GM21367 (cell line): ENCODE results near the gene IL12RB1.

ENCODE experiments used
- ATAC-seq: cut with Tn5 transposase; IDR thresholded peaks from one replicate; pipeline ENCODE4 v1.9.1; 2021; ENCODE audit not compliant: unreplicated experiment

IL12RB1 gene

DNA sequence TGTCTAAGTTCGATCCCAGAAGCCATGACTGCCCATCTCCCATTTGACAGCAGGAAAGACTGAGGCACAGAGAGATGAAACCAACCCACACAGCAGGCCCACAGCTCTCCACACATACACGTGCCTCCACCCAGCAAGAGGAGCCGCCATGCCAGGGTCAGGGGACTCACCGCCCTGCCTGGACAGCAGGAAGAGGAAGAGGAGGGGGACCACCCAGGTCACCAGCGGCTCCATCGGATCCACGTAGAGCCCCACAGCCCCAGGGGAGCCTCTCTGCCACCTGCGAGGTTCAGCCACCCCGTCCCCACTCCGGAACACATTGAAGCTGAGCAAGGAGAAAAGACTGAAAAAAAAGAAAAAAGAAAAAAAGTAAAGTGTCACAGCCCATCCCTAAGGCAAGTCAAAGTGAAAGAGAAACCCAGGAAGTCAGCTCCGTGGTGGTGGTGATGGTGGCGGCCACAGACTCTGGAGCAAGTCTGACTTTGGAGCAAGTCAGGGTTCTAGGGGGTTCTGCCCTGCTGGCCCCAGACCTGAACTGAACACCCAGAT lies at the start of gene IL12RB1:
Gene IL12RB1, minus strand, starts transcription at position 345 of the 549 bp plus-strand sequence. Its CDS starts 111 bp downstream, at position 234.
- ATAC-seq = no peak

DNA sequence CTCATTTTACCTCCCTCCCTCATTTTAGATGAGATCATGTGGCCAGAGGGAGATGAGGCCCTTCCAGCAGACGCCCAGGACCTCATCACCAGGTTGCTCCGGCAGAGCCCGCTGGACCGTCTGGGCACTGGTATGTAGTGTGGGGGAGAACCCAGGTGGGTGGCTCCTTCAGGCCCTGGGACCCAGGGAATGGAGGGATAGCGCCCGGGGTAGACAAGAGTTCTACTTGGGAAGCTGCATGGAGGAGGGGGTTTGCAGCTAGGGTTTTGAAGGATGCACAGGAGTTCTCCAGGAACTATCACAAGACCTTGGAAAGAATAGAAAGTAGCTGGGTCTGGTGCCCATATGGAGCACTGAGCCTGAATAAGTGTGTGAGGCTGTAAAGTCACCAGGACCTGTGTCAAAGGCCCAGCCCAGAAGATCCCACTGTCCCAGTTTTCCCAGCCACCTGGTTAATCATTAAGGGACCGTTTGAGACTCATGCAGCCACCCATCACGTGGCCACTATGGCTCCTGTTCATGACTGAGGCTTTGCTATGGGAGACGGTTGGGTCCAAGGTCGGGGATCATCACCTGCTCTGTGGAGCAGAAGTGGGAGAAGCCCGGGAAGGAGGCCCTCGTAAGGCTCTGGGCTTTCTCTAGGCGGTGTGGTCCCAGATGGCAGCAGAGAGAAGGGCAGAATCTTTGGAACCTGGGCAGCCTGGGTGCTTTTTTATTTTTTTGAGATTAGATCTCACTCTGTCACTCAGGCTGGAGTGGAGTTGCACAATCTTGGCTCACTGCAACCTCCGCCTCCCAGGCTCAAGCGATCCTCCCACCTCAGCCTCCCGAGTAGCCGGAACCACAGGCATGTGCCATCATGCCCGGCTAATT lies 49.2 kb upstream of the IL12RB1 start:
- ATAC-seq = no peak

DNA sequence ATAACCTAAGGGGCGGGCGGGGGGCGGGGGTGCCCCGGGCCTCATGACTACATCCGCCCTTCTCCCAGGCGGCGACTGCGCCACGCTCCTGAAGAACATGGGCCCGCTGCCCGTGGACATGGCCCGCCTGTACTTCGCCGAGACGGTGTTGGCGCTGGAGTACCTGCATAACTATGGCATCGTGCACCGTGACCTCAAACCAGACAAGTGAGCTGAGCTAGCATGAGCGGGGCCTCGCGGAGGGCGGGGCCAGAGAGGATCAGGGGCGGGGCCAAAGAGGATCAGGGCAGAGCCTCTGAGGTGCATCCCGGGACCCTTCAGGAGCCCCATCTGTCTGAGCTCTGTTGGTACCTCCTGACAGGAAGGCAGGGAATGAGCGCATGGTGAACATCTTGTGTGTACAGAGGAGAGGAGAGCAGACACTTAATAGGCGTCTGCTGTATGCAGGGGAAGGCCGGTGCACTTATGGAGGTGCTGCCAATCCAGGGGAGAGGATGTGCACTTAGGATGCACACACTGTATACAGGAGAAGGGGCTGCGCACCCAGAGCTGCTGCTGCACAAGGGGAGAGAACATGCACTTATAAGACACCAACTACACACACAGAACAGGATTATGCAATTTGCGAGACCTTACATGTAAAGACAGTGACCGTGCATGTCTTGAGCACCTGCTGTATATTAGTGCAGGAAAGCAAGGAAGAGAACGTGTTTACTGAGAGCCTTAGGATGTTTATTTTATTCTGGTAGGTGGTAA lies 45.3 kb upstream of the IL12RB1 start:
- ATAC-seq = no peak

DNA sequence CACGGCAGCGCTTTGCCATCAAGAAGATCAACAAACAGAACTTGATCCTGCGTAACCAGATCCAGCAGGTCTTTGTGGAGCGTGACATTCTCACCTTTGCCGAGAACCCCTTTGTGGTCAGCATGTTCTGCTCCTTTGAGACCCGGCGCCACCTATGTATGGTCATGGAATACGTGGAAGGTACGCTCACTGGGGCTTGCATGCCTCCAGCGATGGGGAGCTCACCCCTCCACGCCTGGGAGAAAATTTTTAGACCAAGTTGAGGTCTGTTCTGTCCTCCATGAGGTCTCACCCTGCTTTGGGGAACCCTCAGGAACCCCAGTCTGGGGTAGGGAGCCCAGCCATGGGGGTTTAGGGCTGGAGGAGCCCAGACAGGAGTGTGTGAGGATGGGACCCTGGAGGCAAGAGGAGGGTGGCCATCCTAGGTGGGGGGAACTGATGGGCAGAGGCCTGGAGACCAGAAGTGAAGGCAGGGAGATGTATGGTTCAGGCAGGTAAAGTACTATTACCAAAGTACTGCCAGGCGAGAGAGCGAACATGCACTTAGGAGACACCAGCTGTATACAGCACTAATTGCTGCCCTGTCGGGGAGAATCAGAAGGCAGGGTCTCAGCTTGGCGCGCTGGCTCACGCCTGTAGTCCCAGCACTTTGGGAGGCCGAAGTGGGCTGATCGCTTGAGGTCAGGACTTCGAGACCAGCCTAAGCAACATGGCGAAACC lies 43.9 kb upstream of the IL12RB1 start:
- ATAC-seq = no peak

DNA sequence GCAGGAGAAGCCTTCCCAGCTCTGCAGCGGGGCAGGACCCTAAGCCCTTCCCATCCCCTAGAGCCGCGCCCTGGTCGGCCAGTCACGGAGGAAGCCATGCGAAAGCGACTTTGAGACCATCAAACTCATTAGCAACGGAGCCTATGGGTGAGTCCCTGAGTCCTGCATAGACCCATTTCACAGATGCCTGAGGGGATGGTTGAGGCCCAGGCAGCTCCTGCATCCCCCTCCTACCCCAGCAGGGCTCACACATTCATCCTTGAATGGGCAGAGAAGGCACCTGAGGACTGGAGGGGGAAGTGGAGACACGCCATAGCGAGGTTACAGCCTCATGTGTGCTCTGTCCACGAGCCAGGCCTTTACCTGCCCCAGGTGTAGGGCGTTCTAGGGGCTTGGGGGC lies 42.1 kb upstream of the IL12RB1 start:
- no peak for ATAC-seq

DNA sequence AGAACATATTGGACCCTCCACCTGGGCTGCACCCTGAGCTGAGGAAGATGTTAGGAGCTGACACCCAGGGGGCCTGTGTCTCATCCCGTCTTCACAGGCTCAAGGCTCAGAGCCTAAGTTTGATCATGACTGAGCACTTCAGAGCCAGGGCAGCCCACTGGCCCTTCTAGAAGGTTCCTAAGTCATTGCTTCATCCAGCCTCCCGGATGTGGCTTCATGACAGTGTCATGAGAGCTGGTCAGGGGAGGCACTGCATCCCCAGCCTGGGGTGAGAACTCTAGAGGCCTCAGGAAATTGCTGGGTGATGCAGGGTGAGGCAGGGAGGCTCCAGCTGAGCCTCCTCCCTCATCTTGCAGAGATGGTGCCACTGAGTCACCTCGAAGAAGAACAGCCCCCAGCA lies 41.3 kb upstream of the IL12RB1 start:
- ATAC-seq = no peak

DNA sequence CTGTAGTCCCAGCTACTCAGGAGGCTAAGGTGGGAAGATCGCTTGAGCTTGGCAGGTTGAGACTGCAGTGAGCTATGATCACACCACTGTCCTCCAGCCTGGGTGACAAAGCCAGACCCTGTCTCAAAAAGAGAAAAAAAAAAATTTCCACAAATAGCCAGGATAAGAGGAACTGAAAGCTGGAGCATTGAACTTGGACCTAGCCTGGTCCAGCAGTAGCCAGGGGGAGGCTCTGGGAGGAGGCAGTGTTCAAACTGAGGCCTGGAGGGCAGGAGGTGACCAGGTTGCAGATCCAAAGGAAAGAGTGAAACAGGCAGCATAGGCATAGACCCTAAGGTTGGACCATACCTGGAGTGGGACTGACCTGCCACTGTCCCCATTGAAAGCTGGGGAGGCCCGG lies 39.4 kb upstream of the IL12RB1 start:
- no peak for ATAC-seq

DNA sequence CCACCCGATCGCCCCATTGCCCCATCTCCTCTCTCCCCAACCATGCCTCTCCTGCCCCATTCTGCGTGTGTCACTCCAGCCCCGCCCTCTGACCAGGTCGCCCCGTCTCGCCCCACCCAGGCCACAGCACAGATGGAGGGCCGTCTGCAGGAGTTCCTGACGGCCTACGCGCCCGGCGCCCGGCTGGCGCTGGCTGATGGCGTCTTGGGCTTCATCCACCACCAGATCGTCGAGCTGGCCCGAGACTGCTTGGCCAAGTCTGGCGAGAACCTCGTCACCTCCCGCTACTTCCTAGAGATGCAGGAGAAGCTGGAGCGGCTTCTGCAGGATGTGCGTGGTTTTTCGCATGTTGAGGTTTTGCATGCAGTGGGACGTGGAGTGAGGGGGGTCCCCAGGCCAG lies 37.1 kb upstream of the IL12RB1 start:
- ATAC-seq = no peak

DNA sequence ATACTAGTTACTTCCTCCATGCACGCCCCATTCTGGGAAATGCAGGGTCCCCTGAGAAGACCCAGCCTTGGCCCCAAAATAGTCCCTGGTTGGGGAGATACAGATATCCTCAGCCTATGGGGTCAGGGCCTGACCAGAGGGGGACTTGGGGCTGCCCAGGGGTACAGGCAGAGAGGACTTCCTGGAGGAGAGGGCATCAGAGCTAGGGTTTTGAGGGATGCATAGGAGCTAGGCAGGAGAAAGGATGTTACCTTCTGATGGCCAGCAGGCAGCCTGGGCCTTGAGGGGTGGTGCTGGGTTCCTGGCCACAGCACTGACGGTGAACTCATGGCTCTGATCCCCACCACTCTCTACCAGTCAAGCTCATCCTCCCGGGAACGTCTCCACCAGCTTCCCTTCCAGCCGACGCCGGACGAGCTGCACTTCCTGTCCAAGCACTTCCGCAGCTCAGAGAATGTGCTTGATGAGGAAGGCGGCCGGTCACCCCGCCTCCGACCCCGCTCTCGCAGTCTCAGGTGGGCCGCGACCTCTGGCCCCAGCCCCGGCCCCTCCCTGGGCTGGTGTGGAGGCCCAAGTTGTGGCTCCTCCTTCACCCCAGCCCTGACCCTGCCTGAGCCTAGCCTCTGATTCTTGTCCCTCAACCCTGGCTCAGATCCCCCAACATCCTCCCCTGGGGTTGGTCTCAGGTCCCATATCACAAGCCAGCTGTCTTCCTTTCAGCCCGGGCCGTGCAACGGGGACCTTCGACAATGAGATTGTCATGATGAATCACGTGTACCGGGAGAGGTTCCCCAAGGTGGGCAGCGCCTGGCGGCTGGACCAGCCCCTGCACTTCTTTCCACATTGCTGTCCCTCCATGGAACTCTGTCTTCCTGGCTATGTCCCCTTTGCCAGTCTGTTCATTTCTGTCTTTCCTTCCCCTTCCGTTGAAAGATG lies 36.4 kb upstream of the IL12RB1 start:
- no peak for ATAC-seq

DNA sequence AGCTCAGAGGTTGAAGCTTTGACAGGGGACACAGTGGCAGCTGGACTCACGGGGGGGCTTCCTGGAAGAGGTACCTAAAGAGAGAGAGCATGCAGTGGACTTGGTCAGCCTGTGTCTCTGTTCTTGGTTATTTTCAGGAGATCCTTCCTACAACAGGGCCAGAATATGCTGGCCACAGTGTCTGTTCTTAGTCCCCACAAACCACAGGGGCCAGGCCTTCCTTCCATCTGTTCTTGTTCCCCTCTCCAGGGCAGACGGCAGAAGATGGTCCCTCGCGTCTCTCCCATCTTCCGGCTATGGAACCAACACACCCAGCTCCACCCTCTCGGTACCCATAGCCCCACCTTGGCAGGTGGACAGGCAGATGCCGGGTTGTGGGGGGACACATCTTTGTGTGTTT lies 35.7 kb upstream of the IL12RB1 start:
- ATAC-seq = no peak

DNA sequence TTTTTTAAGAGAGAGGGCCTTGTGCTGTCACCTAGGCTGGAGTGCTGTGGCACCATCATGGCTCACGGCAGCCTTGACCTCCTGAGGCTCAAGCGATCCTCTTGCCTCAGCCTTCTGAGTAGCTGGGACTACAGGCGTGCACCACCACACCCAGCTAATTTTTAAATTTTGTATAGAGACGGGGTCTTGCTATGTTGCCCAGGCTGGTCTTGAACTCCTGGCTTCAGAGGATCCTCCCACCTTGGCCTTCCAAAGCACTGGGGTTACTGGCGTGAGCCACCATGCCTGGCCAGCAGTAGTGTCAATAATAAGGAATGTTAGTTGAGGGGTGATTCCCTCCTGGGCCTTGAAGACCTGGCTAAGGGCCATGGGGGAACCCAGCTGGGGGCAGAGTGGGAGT lies 34.4 kb upstream of the IL12RB1 start:
- no peak for ATAC-seq

DNA sequence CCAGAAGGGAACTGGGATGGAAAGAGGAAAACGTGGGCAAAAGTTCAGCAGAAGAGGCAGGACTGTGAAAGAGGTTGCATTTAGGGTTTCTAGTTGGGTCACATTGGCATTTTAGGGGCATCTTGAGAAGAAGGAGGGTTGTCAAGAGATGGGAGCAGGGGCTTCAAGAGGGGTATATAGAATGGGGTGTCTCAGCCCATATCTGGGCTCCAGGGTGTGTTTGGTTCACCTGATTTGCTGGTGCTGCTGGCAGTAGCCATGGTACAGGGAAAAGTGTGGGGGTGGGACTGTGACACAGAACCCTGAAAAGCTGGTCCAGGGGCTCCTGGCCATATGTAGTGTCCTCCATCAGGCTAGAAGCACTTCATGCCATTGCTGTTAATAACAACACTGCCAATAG lies 33.4 kb upstream of the IL12RB1 start:
- no peak for ATAC-seq

DNA sequence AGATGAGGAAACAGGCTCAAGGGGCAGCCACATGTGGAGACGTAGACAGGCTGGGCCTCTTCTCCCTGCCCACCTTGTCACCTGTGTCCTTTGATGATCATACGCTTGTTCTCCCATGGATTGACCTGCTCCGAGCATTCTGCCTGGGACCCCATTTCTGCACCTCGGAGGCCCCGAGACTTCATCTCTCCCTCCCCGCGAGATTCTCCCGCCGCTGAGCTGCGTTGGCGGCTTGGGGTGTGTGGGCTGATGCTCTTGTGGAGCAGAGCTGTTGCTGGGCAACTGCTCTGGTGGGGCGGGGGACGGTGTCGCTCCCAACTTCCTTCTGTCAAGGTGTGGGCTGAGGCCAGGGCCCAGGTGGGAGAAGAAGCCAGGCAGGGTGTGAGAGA lies 33.0 kb upstream of the IL12RB1 start:
- no peak for ATAC-seq

DNA sequence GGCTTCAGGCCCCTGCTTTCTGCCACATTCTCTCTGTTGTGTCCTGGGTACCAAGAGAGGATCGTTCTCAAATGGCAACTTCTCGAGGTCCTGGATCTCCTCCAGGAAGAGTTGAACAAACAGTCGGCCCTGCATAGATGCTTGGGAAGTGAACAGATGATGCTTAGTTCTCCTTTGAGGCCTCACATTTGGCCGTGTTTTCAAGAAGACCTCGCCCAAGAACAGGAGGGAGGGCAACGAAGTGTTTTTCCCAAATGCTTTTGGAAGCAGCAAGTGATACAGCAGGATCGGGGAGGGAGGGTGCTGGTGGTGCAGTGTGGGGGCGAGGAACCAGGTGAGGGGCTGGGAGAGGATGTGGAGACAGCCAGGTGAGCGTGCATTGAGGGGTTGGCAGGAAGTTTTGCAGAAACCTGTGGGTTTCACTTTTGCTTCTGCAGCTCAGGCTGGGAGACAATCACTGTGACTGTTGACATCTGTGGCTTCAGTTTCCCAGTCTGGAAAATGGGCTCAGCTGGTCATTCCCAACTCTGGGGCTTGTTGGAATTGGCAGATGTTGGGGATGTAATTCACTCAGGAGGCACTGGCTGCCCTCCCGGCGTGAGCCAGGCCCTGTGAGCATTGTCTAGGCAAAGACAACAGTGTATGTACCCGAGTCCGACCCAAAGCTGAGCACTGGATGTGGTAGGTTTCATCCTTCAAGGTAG lies 32.4 kb upstream of the IL12RB1 start:
- ATAC-seq = no peak

DNA sequence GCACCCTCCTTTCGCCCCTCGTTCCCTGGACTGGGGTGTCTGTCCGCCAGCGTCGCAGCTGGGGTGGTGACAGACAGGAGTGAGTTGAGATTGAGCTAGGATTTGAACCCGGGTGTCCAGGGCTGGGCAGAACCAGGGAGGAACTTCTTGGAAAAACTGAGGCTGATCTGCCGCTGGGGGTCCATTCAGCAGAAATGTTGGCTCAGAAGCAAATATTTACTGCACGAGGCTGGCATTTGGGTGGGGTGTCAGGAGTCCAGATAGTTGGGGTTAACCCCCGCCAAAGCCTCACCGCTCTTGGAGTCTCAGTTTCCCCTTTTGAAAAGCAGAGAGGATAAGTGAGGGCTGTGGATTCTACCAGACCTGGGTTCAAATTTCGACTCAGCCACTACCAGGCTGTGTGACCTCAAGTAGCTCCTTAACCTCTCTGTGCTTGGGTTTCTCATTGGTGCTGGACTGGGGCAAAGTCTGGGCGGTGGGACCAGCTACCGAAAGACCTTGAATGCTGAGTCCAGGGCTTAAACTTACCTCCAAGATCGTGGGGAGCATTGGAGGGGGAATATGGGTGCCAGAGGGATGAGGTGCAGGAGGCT lies 31.8 kb upstream of the IL12RB1 start:
- no peak for ATAC-seq

DNA sequence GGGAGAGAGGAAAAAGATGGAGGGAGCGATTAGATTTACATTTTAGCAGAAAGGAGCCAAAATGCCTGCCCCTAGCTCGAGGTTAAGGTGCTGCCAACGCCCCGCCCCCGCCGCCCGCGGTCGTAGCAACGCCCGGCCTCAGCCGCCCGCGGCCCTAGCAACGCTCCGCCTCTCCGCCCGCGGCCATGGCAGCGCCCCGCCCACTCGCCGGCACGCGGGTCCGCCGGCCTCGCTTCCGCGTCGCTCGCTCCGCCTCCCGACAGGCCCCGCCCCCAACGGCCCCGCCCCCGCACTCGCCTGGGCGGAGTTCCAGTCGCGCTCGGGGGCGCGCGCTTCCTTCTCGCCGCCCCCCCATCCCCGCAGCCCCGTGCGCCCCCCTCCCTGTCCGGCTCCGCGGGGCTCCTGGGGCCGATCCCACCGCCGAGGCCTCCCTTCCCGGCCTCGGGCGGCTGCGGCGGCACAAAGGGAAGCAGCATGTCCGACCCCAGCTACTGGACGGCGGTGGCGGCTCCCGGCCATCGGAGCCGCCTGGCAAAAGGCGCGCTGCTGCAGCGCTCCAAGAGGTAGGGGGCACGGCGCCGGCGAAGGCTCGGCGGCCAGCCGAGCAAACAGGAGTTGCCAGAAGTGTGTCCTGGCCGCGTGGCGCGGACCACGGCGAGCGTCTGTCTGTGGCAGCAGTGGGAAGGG lies 31.1 kb upstream of the IL12RB1 start:
- peak; percentile 54 for ATAC-seq

DNA sequence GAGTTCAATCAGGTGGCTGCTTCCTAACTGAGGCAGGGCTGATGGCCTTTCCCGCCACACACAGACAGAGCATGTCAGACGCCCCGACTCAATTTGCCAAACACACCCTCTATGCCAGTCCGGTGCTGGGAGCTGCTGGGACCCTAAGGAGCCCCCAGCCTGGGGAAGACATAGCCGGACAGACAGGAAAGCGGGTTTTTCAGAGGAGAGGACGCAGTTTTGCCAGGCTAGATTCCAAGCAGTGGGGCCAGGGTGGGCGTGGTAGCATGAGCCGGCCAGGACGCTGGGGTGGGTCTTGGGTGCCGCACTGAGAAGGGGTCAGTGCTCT lies 30.6 kb upstream of the IL12RB1 start:
- no peak for ATAC-seq

DNA sequence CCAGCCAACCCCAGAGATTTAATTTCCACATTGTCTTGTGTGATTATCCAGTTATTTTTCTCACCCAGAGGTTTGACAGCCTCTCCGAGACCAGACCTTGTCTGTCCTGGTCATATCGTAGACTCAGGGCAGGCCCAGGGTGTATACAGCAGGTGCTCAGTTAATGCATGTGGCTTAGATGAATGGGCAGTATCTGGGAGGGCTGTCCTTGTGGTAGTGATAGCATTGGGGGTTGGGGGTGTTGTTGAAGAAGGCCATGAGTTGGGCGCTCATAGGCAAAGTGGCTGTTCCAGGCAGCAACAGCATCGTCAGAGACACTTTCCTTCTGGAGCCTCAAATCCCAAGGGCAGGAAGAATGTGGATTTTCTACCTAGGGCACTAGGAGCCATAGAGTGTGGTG lies 27.7 kb upstream of the IL12RB1 start:
- ATAC-seq = no peak

DNA sequence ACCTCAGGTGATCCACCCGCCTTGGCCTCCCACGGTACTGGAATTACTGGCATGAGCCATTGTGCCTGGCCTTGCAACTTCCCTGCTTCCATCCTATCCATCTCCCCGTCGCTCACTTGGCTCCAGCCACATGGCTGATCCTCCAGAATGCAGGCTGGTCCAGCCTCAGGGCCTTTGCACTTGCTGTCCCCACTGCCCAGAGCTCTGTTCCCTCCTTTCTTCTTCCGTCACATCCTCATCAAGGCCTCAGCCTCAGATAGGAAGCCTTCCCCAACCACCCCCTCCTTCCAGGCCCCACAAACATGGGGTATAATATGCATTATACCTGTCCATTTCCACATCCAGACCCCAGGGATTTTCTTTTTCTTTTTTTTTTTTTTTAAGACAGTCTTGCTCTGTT lies 27.1 kb upstream of the IL12RB1 start:
- no peak for ATAC-seq
